ENCODE data around the gene ZACN.
A peak's percentile ranks its signal among the peaks of the same experiment; 100 is the strongest.
"Not testable (repeated sequence)": the region's sequence is repeated elsewhere in the genome, so short reads cannot be mapped to it uniquely, and the experiment has no call there.

The ZACN gene

GRCh38 chr17:76036497-76037261 is 42.3 kb upstream of the ZACN start:
- H4K8ac ChIP-seq (ENCODE audit: low read depth, low read length) = no peak overlapping the region
- H3K79me2 ChIP-seq (ENCODE audit: control insufficient read depth, insufficient read depth, low read length) = no peaks in the 10 kb centered on the region
- H3K56ac ChIP-seq (ENCODE audit: low read length) = no peak overlapping the region
- H2BK5ac ChIP-seq (ENCODE audit: low read length) = no peak overlapping the region
- no peak for DNase-seq
- WGBS (ENCODE audit: extremely low coverage, insufficient coverage, low lambda C conversion rate) = no CpG with 5 or more reads among the region's 22 CpGs
- H2AK5ac ChIP-seq (ENCODE audit: low read length) = no peak overlapping the region
- H3K9ac ChIP-seq (ENCODE audit: low read length) = no peak overlapping the region
- H3K4me1 ChIP-seq (ENCODE audit: control insufficient read depth, low read depth, low read length) = no peaks in the 10 kb centered on the region
- no peak overlapping the region for H3K4me2 ChIP-seq (ENCODE audit: low read length)
- no peak overlapping the region for H3K18ac ChIP-seq (ENCODE audit: low read length)
- no peak overlapping the region for H3K23ac ChIP-seq (ENCODE audit: low read length)
- H3K4me3 ChIP-seq (ENCODE audit: low read length) = no peak overlapping the region
- H3K79me1 ChIP-seq (ENCODE audit: low read length) = no peaks in the 10 kb centered on the region
- no peaks in the 10 kb centered on the region for H3K27me3 ChIP-seq (ENCODE audit: insufficient read depth, low read length, poor library complexity)
- H3K4ac ChIP-seq (ENCODE audit: low read depth, low read length) = no peak overlapping the region
- no peak overlapping the region for H3K27ac ChIP-seq (ENCODE audit: low read depth, low read length)
- H2BK15ac ChIP-seq (replicated peaks; ENCODE audit: low read depth) = no peak overlapping the region
- no peak overlapping the region for H2BK120ac ChIP-seq (ENCODE audit: low read depth, low read length)
- H3K36me3 ChIP-seq (ENCODE audit: control insufficient read depth, insufficient read depth, low read length) = peaks cover 8% of the 10 kb centered on the region
- H4K5ac ChIP-seq (ENCODE audit: low read length) = no peak overlapping the region

DNA sequence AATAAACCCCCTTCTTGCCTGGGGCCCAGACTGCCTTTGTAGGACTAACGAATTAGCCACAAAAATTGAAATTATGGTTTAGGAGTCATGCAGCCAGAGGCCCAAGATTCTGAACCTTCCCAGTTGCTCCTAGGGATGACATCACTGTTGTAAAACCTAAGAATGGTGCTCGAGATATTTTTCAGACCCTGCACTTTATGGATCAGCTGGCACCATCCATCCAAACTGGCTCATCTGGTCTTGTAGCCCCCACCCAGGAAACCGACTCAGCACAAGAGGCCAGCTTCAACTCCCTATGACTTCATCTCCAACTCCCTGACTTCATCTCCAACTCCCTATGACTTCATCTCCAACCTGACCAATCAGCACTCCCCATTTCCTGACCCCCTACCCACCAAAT is 40.9 kb upstream of the ZACN start:
- no peak overlapping the region for H3K9ac ChIP-seq (ENCODE audit: low read length)
- no peak overlapping the region for H3K18ac ChIP-seq (ENCODE audit: low read length)
- no peak overlapping the region for H3K27ac ChIP-seq (ENCODE audit: low read depth, low read length)
- no peak overlapping the region for H2AK5ac ChIP-seq (ENCODE audit: low read length)
- no peak overlapping the region for H2BK120ac ChIP-seq (ENCODE audit: low read depth, low read length)
- no peak overlapping the region for H3K4me2 ChIP-seq (ENCODE audit: low read length)
- no peak overlapping the region for H3K4ac ChIP-seq (ENCODE audit: low read depth, low read length)
- no peaks in the 10 kb centered on the region for H3K27me3 ChIP-seq (ENCODE audit: insufficient read depth, low read length, poor library complexity)
- H2BK5ac ChIP-seq (ENCODE audit: low read length) = no peak overlapping the region
- H3K23ac ChIP-seq (ENCODE audit: low read length) = no peak overlapping the region
- H3K4me3 ChIP-seq (ENCODE audit: low read length) = no peak overlapping the region
- H3K79me2 ChIP-seq (ENCODE audit: control insufficient read depth, insufficient read depth, low read length) = no peaks in the 10 kb centered on the region
- no peak overlapping the region for H4K8ac ChIP-seq (ENCODE audit: low read depth, low read length)
- DNase-seq = no peak
- no peaks in the 10 kb centered on the region for H3K79me1 ChIP-seq (ENCODE audit: low read length)
- no peak overlapping the region for H3K56ac ChIP-seq (ENCODE audit: low read length)
- no CpG with 5 or more reads among the region's 3 CpGs for WGBS (ENCODE audit: extremely low coverage, insufficient coverage, low lambda C conversion rate)
- H2BK15ac ChIP-seq (replicated peaks; ENCODE audit: low read depth) = no peak overlapping the region
- H4K5ac ChIP-seq (ENCODE audit: low read length) = no peak overlapping the region
- no peaks in the 10 kb centered on the region for H3K4me1 ChIP-seq (ENCODE audit: control insufficient read depth, low read depth, low read length)
- H3K36me3 ChIP-seq (ENCODE audit: control insufficient read depth, insufficient read depth, low read length) = peaks cover 8% of the 10 kb centered on the region

GRCh38 chr17:76039121-76039520 is 39.9 kb upstream of the ZACN start:
- H2BK15ac ChIP-seq (replicated peaks; ENCODE audit: low read depth) = no peak overlapping the region
- no peak overlapping the region for H3K4me3 ChIP-seq (ENCODE audit: low read length)
- H3K4ac ChIP-seq (ENCODE audit: low read depth, low read length) = no peak overlapping the region
- no peak overlapping the region for H3K27ac ChIP-seq (ENCODE audit: low read depth, low read length)
- DNase-seq = no peak
- no peaks in the 10 kb centered on the region for H3K79me2 ChIP-seq (ENCODE audit: control insufficient read depth, insufficient read depth, low read length)
- no peak overlapping the region for H3K18ac ChIP-seq (ENCODE audit: low read length)
- no peaks in the 10 kb centered on the region for H3K27me3 ChIP-seq (ENCODE audit: insufficient read depth, low read length, poor library complexity)
- no peaks in the 10 kb centered on the region for H3K4me1 ChIP-seq (ENCODE audit: control insufficient read depth, low read depth, low read length)
- H2BK5ac ChIP-seq (ENCODE audit: low read length) = no peak overlapping the region
- H4K8ac ChIP-seq (ENCODE audit: low read depth, low read length) = no peak overlapping the region
- WGBS (ENCODE audit: extremely low coverage, insufficient coverage, low lambda C conversion rate) = no CpG with 5 or more reads among the region's 6 CpGs
- H2BK120ac ChIP-seq (ENCODE audit: low read depth, low read length) = no peak overlapping the region
- H3K36me3 ChIP-seq (ENCODE audit: control insufficient read depth, insufficient read depth, low read length) = peaks cover 16% of the 10 kb centered on the region
- H3K9ac ChIP-seq (ENCODE audit: low read length) = no peak overlapping the region
- no peak overlapping the region for H2AK5ac ChIP-seq (ENCODE audit: low read length)
- H3K56ac ChIP-seq (ENCODE audit: low read length) = no peak overlapping the region
- H3K23ac ChIP-seq (ENCODE audit: low read length) = no peak overlapping the region
- no peak overlapping the region for H4K5ac ChIP-seq (ENCODE audit: low read length)
- no peaks in the 10 kb centered on the region for H3K79me1 ChIP-seq (ENCODE audit: low read length)
- H3K4me2 ChIP-seq (ENCODE audit: low read length) = no peak overlapping the region

DNA sequence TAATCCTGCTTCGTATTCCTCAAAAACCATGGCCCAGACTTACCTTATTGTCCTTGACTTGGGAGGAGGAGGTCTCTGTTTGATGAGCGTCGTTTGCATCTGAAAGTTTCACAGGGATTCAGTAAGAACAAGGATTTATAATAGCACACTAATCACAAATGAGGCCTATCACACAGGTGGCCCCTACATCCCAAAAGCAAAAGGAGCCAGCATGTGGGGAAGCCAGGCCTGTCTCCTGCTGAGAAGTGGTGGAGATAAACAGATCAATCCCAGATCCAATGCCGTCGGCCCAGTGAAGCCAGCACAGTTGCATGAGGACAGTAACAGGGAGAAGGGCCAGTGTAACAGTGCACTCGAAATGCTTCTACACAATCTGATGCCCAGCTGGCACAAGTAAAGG is 38.6 kb upstream of the ZACN start:
- WGBS (ENCODE audit: extremely low coverage, insufficient coverage, low lambda C conversion rate) = no CpG with 5 or more reads among the region's 6 CpGs
- no peaks in the 10 kb centered on the region for H3K4me1 ChIP-seq (ENCODE audit: control insufficient read depth, low read depth, low read length)
- H3K56ac ChIP-seq (ENCODE audit: low read length) = no peak overlapping the region
- H3K79me2 ChIP-seq (ENCODE audit: control insufficient read depth, insufficient read depth, low read length) = no peaks in the 10 kb centered on the region
- H3K4me3 ChIP-seq (ENCODE audit: low read length) = no peak overlapping the region
- no peak overlapping the region for H4K8ac ChIP-seq (ENCODE audit: low read depth, low read length)
- no peak overlapping the region for H4K5ac ChIP-seq (ENCODE audit: low read length)
- H3K27me3 ChIP-seq (ENCODE audit: insufficient read depth, low read length, poor library complexity) = no peaks in the 10 kb centered on the region
- no peak overlapping the region for H3K23ac ChIP-seq (ENCODE audit: low read length)
- no peak overlapping the region for H2AK5ac ChIP-seq (ENCODE audit: low read length)
- H3K27ac ChIP-seq (ENCODE audit: low read depth, low read length) = no peak overlapping the region
- H2BK120ac ChIP-seq (ENCODE audit: low read depth, low read length) = no peak overlapping the region
- no peak overlapping the region for H3K4ac ChIP-seq (ENCODE audit: low read depth, low read length)
- no peak overlapping the region for H3K4me2 ChIP-seq (ENCODE audit: low read length)
- H2BK15ac ChIP-seq (replicated peaks; ENCODE audit: low read depth) = no peak overlapping the region
- no peak overlapping the region for H3K18ac ChIP-seq (ENCODE audit: low read length)
- DNase-seq = peak; percentile 57
- H3K9ac ChIP-seq (ENCODE audit: low read length) = no peak overlapping the region
- no peaks in the 10 kb centered on the region for H3K79me1 ChIP-seq (ENCODE audit: low read length)
- H2BK5ac ChIP-seq (ENCODE audit: low read length) = no peak overlapping the region
- H3K36me3 ChIP-seq (ENCODE audit: control insufficient read depth, insufficient read depth, low read length) = peaks cover 19% of the 10 kb centered on the region

DNA sequence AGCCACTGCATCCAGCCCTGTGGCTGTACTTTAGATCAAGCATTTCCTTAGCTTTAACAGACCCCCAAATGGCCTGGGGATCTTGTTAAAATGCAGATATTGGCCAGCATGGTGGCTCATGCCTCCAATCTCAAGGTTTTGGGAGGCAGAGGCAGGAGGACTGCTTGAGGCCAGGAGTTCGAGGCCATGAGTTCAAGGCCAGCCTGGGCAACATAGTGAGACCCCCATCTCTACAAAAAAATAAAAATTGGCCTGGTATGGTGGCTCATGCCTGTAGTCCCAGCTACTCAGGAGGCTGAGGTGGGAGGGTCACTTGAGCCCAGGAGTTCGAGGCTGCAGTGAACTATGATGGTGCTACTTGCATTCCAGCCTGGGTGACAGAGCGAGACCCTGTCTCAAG is 36.1 kb upstream of the ZACN start:
- not testable (repeated sequence) for H3K23ac ChIP-seq (ENCODE audit: low read length); H3K9ac ChIP-seq (ENCODE audit: low read length); H3K18ac ChIP-seq (ENCODE audit: low read length); H4K5ac ChIP-seq (ENCODE audit: low read length); H3K4me2 ChIP-seq (ENCODE audit: low read length); DNase-seq; H3K4ac ChIP-seq (ENCODE audit: low read depth, low read length); H3K27me3 ChIP-seq (ENCODE audit: insufficient read depth, low read length, poor library complexity); H2BK15ac ChIP-seq (replicated peaks; ENCODE audit: low read depth); H2BK120ac ChIP-seq (ENCODE audit: low read depth, low read length); H4K8ac ChIP-seq (ENCODE audit: low read depth, low read length); H3K79me2 ChIP-seq (ENCODE audit: control insufficient read depth, insufficient read depth, low read length); H3K79me1 ChIP-seq (ENCODE audit: low read length); H3K56ac ChIP-seq (ENCODE audit: low read length); H3K4me1 ChIP-seq (ENCODE audit: control insufficient read depth, low read depth, low read length); H2AK5ac ChIP-seq (ENCODE audit: low read length); H3K27ac ChIP-seq (ENCODE audit: low read depth, low read length); H2BK5ac ChIP-seq (ENCODE audit: low read length); H3K4me3 ChIP-seq (ENCODE audit: low read length)
- peaks cover 19% of the 10 kb centered on the region for H3K36me3 ChIP-seq (ENCODE audit: control insufficient read depth, insufficient read depth, low read length)
- no CpG with 5 or more reads among the region's 3 CpGs for WGBS (ENCODE audit: extremely low coverage, insufficient coverage, low lambda C conversion rate)

DNA sequence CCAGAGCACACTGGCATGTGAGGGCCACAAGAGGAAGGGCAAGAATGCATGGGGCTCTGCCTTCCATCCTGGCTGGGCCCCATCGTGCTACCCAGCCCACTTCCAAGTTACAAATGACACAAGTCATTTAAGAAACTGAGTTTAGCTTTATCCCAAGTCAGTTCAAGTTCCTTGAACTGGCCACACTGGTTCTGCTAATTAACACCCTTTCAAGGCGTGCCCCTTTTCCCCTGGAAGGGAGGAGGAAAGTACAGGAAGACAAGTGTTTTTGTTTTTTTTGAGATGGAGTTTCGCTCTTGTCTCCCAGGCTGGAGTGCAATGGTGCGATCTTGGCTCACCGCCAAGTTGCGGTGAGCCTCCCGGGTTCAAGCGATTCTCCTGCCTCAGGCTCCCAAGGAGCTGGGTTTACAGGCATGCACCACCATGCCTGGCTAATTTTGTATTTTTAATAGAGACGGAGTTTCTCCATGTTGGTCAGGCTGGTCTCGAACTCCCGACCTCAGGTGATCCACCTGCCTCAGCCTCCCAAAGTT is 34.4 kb upstream of the ZACN start:
- H3K56ac ChIP-seq (ENCODE audit: low read length); H4K5ac ChIP-seq (ENCODE audit: low read length); H3K4me3 ChIP-seq (ENCODE audit: low read length); H3K27ac ChIP-seq (ENCODE audit: low read depth, low read length); H3K79me2 ChIP-seq (ENCODE audit: control insufficient read depth, insufficient read depth, low read length); H2AK5ac ChIP-seq (ENCODE audit: low read length); H3K4me1 ChIP-seq (ENCODE audit: control insufficient read depth, low read depth, low read length); H2BK120ac ChIP-seq (ENCODE audit: low read depth, low read length); H4K8ac ChIP-seq (ENCODE audit: low read depth, low read length); H3K4ac ChIP-seq (ENCODE audit: low read depth, low read length); DNase-seq; H3K79me1 ChIP-seq (ENCODE audit: low read length); H2BK15ac ChIP-seq (replicated peaks; ENCODE audit: low read depth); H3K18ac ChIP-seq (ENCODE audit: low read length); H3K23ac ChIP-seq (ENCODE audit: low read length); H3K27me3 ChIP-seq (ENCODE audit: insufficient read depth, low read length, poor library complexity); H2BK5ac ChIP-seq (ENCODE audit: low read length); H3K9ac ChIP-seq (ENCODE audit: low read length); H3K4me2 ChIP-seq (ENCODE audit: low read length): not testable (repeated sequence)
- WGBS (ENCODE audit: extremely low coverage, insufficient coverage, low lambda C conversion rate) = no CpG with 5 or more reads among the region's 11 CpGs
- H3K36me3 ChIP-seq (ENCODE audit: control insufficient read depth, insufficient read depth, low read length) = peaks cover 24% of the 10 kb centered on the region

Measured in mesendoderm (in vitro differentiated cells).